CD4-positive, alpha-beta T cell treated with Interleukin-17A for 4 hours (primary cell): ENCODE measurements around the gene CTSW.
A peak's percentile ranks its signal among the peaks of the same experiment; 100 is the strongest.
"Not testable (repeated sequence)": the region's sequence is repeated elsewhere in the genome, so short reads cannot be mapped to it uniquely, and the experiment has no call there.

ENCODE experiments used
- DNase-seq: peaks from one replicate; pipeline ENCODE4 v3.0.0-alpha.2; 2020; ENCODE audit warnings: mixed read lengths

Gene CTSW, protein sequence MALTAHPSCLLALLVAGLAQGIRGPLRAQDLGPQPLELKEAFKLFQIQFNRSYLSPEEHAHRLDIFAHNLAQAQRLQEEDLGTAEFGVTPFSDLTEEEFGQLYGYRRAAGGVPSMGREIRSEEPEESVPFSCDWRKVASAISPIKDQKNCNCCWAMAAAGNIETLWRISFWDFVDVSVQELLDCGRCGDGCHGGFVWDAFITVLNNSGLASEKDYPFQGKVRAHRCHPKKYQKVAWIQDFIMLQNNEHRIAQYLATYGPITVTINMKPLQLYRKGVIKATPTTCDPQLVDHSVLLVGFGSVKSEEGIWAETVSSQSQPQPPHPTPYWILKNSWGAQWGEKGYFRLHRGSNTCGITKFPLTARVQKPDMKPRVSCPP

DNA sequence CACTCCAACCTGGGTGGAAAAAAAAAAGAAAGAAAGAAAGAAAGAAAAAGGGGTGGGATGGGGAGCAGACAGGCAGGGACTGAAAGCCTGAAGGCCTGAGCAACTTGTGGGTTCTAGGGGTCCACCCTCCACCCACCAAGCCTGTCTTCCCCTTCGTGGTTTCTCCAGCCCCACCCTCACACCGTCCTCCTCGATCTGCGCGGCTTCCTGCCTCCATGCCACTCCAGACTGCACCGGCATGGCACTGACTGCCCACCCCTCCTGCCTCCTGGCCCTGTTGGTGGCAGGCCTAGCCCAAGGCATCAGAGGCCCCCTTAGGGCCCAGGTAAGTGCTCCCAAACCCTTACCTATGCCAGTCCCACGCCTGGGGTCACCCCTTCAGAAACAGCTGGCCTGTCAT is at the start of gene CTSW:
Gene CTSW (plus strand): TSS at position 221 of the 400 bp plus-strand sequence. CDS start 18 bp downstream, at position 239.
- DNase-seq, result peak; percentile 64

DNA sequence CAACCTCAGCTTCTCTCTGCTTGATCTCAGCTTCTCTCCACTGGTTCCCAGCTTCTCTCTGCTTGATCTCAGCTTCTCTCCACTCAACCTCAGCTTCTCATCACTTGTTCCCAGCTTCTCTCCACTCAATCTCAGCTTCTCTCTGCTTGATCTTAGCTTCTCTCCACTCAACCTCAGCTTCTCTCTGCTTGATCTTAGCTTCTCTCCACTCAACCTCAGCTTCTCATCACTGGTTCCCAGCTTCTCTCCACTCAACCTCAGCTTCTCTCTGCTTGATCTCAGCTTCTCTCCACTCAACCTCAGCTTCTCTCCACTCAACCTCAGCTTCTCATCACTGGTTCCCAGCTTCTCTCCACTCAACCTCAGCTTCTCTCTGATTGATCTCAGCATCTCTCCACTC is 47.4 kb upstream of the CTSW start:
- DNase-seq, result not testable (repeated sequence)

DNA sequence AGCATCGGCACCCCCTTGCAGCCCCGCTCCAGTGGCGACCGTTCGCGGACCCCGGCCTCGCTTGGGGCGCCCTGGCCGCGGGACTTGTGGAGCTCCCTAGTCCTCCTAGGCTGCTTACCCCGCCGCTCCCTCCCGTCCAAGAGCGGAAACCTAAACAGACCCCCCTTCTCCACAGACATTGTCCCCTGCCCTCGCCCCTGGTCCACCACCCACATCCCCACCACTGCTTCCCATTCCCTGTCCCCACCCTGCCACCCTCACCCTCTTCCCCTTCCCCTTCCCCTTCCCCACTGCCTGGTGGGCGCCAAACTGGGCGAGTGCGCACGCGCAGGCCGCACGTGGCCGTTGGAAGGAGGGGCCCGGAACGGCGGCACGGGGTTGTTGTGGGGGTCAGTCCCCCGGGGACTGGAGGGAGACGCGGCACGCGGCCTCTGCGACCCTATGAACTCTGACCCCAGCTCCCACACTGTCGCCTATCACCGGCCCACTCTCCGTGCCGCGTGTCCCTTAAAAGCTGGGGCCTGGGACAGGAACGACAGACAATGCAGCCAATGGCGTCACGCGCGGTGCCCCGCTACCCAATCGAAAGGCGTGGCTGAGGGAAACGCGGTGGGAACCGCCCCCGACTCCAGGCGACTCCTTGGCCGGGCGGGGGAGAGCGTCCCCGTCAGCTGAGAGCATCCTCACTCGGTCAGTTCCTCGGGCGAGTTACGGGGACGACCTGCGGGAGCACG is 46.2 kb upstream of the CTSW start, which contains the start of gene SNX32:
Gene SNX32 (plus strand): TSS at position 667 of the 734 bp plus-strand sequence. CDS start 103 bp downstream, outside the sequence.
- peak; percentile 97 for DNase-seq

DNA sequence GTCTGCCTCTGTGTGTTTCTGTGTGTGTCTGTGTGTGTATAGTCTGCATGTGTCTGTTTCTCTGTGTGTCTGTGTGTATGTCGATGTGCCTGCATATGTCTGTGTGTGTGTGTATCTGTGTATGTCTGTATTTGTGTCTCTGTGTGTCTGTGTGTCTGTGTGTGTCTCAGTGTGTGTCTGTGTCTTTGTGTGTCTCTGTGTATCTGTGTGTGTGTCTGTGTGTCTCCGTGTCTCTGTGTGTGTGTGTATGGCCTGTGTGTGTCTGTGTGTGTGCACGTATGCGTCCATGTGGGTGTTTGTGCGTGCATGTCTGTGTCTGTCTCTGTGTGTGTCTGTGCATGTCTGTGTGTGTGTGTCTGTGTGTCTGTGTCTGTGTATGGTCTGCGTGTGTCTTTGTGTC is 45.4 kb upstream of the CTSW start:
- no peak for DNase-seq

DNA sequence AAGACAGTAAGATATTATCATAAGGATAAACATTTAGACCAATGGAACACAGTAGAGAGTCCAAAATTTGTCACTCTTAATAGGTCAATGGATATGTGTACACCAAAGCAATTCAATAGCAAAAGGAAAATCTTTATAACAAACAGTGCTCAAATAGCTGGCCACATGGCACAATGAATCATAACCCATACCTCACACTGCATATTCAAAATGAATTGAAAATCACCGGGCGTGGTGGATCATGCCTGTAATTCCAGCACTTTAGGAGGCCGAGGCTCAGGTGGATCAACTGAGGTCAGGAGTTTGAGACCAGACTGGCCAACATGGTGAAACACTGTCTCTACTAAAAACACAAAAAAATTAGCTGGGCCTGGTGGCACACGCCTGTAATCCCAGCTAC is 37.5 kb upstream of the CTSW start:
- DNase-seq, result no peak

DNA sequence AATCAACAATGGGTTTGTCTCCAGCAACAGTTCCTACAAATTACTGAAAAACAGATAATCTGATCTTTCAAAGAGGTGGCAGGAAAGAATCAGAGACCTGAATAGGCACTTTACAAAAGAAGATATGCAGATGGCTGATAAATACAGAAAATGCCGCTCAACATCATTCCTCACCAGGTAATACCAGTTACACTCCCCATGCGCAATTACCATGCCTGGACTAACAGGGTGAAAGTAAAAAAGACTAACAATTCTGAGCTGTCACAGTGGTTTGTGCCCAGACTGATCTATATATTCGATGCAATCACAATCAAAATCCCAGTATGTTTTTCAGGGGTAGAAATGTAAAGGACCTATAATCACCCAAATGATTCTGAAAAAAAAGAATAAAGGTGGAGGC is 35.8 kb upstream of the CTSW start:
- no peak for DNase-seq

DNA sequence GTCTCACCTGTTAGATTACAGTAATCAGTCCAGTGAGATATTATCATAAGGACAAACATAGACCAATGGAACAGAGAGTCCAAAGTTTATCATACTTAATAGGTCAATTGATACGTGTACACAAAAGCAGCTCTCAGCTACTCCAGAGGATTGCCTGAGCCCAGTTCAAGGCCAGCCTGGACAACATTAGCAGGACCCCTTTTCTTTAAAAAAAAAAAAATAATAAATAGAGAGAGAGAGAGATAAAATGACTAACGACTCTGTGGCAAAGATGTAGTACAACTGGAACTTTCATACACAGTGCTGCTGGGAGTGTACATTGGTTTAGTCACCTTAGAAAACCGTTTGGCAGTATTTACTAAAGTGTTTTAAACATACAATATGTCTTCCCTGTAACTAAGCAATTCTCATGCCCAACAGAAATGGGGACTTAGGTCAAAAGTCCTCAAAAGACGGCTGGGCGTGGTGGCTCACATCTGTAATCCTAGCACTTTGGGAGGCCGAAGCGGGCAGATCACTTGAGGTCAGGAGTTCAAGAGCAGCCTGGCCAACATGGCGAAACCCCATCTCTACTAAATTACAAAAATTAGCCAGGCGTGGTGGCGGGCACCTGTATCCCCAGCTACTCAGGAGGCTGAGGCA is 35.3 kb upstream of the CTSW start:
- DNase-seq, result no peak

DNA sequence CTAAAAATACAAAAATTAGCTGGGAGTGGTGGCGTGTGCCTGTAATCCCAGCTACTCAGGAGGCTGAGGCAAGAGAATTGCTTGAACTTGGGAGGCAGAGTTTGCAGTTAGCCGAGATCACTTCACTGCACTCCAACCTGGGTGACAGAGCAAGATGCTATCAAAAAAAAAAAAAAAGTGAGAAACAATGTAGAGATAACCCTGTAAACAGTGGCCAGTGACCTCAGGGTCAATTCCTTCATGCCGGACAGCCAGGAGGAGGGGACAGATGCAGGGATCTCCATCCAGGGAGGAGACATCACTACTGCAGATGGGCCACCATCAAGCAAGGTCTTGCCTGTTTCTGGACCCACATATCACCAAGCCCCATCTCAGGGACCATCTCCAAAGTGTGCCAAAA is 31.9 kb upstream of the CTSW start:
- no peak for DNase-seq

DNA sequence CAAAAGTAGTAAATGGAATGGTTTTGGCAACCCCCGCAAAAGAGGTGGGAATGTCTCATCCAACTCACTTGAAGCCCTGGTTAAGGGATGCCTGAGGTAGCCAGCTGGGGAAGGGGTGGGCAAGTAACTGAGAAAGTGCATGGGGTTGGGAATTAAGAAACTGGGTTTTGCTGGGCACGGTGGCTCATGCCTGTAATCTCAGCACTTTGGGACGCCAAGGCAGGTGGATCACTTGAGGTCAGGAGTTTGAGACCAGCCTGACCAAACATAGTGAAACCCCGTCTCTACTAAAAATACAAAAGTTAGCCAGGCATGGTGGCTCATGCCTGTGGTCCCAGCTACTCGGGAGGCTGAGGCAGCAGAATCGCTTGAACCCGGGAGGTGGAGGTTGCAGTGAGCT is 30.9 kb upstream of the CTSW start:
- DNase-seq, result not testable (repeated sequence)

DNA sequence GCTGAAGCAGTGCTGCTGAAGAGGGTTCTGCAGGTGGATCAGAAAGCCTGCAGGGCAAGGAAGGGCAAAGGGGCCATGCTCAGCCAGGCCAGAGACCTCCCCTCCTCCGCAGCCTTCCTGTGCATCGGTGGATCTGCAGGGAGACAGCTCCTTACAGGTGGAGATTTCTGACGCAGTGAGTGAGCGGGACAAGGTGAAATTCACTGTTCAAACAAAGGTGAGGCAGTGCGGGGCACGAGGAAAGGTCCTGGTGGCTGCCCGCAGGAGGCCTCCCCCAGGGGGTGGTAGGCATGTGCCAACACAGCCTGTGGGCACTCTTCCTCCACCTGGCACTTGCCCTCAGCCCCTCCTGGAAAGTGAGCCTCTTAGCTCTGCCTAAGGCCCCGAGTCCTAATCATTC is 30.3 kb upstream of the CTSW start:
- DNase-seq, result no peak

DNA sequence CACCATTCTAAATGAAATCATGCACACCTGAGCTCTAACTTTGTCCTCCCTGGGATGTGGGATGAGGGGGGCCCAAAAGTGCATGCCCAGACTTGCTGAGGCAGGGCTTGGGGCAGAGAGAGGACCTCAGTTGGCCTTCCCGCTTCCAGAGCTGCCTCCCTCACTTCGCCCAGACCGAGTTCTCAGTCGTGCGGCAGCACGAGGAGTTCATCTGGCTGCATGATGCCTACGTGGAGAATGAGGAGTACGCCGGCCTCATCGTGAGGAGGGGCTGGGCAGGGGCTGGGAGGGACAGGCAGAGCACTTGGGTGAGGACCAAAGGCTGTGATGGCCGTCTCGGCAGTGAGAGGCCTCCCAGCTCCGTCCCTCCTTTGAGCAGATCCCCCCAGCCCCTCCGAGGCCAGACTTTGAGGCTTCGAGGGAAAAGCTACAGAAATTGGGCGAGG is 29.8 kb upstream of the CTSW start:
- DNase-seq, result no peak

DNA sequence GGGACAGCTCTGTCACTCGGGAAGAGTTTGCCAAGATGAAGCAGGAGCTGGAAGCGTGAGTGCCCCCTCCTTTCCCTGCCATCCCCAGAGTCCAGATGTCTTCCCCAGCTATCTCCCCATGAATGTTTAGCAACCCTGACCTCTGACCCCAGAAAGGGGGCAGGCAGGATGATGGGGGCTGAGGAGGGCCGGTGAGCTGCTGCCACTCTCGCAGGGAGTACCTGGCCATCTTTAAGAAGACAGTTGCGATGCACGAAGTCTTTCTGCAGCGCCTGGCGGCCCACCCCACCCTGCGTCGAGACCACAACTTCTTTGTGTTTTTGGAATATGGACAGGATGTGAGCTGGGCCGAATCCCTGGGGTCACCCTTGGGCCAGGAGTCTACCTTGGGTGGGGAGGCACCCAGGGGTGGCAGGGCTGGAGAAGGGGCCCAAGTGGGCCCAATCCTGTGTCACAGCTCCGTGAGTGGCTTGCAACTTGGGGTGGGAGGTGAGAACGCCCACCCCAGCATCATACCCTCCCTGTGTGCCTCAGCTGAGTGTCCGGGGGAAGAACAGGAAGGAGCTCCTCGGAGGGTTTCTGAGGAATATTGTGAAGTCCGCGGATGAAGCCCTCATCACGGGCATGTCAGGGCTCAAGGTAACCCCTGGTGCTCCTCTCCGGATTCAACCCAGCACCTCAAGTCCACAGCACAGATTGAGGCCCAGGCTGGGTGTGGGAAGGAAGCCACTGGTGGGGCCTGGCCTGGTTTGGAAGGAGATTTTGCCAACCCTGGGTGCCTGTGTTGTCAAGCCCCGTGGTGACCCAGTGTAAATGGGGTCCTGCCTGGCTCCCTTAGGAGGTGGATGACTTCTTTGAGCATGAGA is 29.2 kb upstream of the CTSW start:
- DNase-seq, result no peak

DNA sequence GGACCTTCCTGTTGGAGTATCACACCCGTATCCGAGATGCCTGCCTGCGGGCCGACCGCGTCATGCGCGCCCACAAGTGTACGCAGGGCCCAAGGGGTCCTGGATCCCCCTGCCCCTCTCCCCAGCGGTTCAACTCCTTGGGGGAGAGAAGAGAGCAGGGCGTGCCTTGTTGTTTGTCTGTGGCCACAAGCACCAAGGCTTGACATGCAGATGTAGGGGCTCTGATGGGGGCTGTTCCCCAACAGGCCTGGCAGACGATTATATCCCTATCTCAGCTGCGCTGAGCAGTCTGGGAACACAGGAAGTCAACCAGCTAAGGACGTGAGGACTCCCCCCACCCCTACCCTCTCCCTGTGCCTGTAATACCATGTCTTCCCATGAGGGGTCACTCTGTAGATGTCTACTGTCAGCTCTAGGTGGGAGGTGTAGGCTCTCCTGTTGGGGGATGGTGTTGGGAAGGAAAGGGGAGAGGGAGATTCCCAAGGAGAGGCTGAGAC is 28.5 kb upstream of the CTSW start:
- DNase-seq, result no peak

DNA sequence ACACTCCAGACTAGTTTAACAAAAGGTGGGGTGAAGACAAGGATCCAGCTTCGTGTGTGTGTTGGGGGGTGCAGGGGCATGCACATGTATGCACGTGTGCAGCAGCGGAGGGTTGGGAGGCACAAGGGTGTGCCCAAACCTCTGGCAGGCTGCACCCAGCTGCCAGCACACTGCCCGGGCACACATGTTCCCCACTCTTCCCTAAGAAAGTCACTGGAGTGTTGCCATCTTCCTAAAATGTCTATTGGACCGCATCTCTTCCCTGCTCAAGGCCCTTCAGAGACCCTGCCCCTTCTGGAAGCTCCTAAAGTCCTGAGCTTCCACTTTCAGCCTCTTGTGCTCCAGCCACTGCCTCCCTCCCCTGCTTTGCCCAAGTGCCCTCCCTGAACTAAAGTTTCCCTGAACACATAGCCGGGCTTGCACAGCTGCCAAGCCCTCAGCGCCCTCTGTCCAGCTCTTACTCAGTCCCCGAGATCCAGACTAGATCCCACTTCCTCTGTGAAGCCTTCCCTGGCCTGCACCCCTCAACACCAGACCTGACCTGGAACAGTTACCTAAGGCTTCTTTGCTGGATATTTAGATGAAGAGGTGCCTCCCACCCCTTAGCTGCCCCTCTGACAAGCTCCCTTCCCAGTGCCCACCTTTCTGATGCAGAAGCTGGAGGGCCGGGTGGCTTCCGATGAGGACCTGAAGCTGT is 27.7 kb upstream of the CTSW start:
- DNase-seq, result no peak

DNA sequence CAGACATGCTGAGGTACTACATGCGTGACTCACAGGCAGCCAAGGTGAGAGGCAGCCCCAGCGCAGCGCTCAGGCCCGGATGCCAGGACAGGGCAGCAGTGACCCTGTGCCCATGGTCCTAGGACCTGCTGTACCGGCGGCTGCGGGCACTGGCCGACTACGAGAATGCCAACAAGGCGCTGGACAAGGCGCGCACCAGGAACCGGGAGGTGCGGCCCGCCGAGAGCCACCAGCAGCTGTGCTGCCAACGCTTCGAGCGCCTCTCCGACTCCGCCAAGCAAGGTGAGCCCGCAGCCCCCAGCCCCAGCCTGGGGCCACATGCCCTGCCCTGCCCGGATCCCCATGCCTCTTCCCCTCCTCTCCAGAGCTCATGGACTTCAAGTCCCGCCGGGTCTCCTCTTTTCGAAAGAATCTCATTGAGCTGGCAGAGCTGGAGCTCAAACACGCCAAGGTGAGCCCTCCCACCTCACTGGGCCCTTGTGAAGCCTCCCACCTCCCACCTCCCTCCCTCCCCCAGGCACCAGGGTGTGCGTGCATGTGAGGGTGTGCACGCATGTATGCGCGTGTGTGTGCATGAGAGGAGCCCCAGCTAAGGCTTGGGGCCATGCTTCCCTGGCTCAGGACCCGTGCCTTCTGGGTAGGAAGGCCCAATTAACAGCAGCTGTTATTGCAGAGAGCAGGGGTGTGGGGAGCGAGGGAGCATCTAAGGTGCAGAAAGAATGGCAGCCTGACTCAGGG is 27.0 kb upstream of the CTSW start:
- DNase-seq, result no peak

DNA sequence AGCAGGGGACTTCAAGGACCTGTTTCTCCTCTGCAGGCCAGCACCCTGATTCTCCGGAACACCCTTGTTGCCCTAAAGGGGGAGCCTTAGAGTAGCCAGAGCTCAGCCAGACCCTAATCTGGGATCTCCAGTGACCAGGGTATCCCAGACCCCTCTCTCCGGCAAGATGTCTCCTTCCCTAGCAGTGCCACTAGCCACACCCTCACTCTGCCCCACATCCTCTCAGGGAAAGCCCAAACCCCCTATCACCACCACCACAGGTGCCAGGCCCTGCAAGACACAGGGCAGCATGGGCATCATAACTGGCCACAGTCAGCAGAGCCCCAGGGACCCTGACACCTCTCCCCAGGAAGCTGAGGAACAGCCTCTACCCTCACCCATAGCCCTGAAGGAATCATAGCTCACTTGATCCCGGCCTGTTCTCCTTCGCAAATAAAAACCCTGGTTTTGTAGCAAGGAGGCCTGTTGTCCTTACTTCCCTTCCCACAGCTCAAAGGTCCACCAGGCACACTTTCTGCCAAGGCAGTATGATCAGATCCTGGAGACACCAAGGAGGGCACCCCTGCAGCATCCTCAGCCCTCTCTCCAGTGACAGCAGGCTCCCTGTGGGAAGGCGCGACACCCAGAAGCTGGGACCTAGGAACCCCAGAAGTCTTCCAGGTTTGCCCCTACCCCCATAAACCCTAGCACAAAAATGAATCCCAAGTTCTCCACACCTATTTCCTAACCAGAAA is 26.2 kb upstream of the CTSW start:
- DNase-seq, result no peak

DNA sequence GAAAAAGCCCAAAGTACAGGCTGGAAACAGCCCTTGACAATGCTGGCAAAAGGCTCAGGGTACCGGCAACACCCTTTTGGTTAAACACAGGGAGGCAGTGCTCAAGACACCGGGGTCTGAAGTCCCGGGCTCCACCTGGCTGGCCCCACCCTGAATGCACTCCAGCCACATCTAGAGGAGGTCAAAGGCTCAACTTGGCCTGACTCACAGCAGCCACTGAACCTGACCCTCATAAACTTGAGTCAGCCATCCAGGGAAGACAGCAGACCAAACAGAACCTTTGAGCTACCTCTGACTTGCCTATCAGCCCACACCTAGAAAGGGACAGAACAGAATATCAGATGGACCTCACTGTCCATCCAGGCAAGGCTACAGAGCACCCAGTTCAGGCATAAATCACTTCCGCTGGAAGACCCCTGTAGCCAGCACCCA is 25.5 kb upstream of the CTSW start:
- DNase-seq, result no peak

DNA sequence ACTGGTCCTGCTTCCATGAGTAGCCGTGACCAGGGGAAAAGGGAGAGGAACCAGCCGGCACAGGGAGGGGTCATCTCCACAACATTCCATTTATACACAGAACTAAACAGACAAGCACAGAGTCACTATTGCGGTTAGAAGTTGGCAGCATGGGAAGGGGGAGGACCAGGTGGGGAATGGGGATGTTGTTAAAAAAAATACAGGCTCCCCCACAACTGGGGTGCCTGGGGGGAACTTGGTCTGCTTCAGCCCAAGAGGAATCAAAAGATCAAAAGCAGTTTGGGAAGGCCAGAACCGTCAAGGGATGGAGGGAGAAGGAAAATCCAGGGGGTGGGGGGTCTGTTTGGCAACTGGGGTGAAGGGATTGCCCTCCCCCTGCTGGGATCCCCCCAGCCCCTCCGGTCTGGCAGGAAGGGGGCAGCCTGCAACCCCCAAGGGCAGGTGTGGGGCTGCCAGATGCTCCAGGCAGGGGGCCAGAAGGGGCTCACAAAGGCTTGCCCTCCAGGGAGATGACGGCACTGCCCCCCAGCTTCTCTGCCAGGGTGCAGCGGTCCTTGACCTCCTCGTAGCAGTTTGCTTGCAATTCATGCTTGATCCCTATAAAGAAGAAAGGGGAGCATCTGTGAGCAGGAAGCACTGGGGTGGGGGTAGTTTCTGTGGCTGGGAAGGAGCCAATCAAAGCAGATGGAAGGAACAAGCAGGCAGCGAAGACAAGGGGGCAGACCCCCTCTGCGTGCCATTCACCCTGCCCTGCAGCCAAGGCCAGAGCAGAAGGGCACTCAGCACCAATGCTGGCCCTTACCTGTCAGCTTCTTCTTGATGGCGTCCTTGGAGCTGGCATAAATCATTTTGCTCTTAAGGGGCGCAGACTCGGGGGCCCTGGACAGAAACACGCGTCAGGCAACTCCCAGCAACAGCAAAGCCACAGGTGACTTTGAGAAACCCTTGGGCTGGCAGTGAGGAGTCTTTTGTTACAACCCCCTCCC is 24.5 kb upstream of the CTSW start:
- DNase-seq, result no peak

DNA sequence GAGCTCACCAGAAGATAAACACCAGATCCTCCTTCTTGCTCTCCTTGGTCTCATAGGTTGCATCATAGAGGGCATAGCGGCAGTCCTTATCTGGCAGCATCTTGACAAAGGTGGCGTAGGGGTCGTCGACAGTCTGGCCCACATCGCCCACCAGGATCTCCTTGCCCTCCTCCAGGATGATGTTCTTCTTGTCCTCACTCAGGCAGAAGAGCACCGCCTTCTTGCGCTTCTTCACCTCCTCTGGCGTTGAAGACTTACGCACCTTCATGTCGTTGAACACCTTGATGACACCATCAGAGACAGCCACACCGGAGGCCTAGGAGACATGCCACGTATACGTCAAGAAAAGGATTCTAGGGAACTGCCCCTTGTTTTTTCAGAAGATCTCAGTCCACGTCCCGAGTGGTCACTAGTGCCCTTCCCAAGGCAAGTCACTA is 23.7 kb upstream of the CTSW start:
- DNase-seq, result no peak
